Mesenchymal stem cell (in vitro differentiated cells and primary cell): ENCODE measurements around the gene SPATA2L.

Source experiments
- DNase-seq: peaks from one replicate; pipeline ENCODE4 v3.0.0-alpha.2; 2013
- H2AFZ ChIP-seq: one replicate; pipeline ENCODE4 v1.6.1; 2013; ENCODE audit warnings: low read depth, mild to moderate bottlenecking, control low read depth, inconsistent platforms, low read length, moderate library complexity
- H2AK5ac ChIP-seq: 2 replicates; pipeline ENCODE4 v1.6.1; 2013; ENCODE audit warnings: low read length, moderate library complexity, mild to moderate bottlenecking, inconsistent platforms; ENCODE audit not compliant: severe bottlenecking
- H2BK120ac ChIP-seq: one replicate; pipeline ENCODE4 v1.6.1; 2013; ENCODE audit warnings: low read depth, mild to moderate bottlenecking, inconsistent platforms, low read length, moderate library complexity
- H2BK12ac ChIP-seq, 2 experiments: one replicate each; pipeline ENCODE4 v1.6.1; 2013; ENCODE audit warnings: inconsistent platforms in 2 of 2, low read length in 2 of 2, mild to moderate bottlenecking in 2 of 2, moderate library complexity in 2 of 2, control low read depth in 1 of 2
- H2BK15ac ChIP-seq: one replicate; pipeline ENCODE4 v1.6.1; 2013; ENCODE audit warnings: mild to moderate bottlenecking, low read depth, inconsistent platforms; ENCODE audit not compliant: poor library complexity, severe bottlenecking
- H2BK5ac ChIP-seq: 2 replicates; pipeline ENCODE4 v1.6.1; 2013; ENCODE audit warnings: low read depth, mild to moderate bottlenecking, low read length, control low read depth, inconsistent platforms; ENCODE audit not compliant: poor library complexity, severe bottlenecking
- H3K14ac ChIP-seq, 2 experiments: one replicate each; pipeline ENCODE4 v1.6.1; 2013; ENCODE audit warnings: inconsistent platforms in 2 of 2, low read length in 2 of 2, control low read depth in 1 of 2, mild to moderate bottlenecking in 1 of 2, moderate library complexity in 1 of 2
- H3K18ac ChIP-seq, 2 experiments: one replicate each; pipeline ENCODE4 v1.6.1; 2013; ENCODE audit warnings: inconsistent platforms in 2 of 2, low read length in 2 of 2, control low read depth in 1 of 2, low read depth in 1 of 2, mild to moderate bottlenecking in 1 of 2
- H3K23ac ChIP-seq, 2 experiments: one replicate each; pipeline ENCODE4 v1.6.1; 2013; ENCODE audit warnings: inconsistent platforms in 2 of 2, low read length in 2 of 2, mild to moderate bottlenecking in 2 of 2, moderate library complexity in 2 of 2, control low read depth in 1 of 2
- H3K27ac ChIP-seq: 2 replicates; pipeline ENCODE4 v1.5.1; 2013; ENCODE audit warnings: mild to moderate bottlenecking, moderate library complexity, low read length, control low read depth, inconsistent platforms; ENCODE audit not compliant: poor library complexity, severe bottlenecking
- H3K27me3 ChIP-seq, 2 experiments: 2 replicates each; pipeline versions ENCODE4 v1.6.1 to v1.7.0; 2013; ENCODE audit warnings: low read length in 2 of 2, mild to moderate bottlenecking in 2 of 2, moderate library complexity in 2 of 2, control low read depth in 1 of 2, inconsistent platforms in 1 of 2; ENCODE audit not compliant: control insufficient read depth in 1 of 2, insufficient read depth in 1 of 2
- H3K36me3 ChIP-seq, 2 experiments: 2 replicates each; pipeline versions ENCODE4 v1.6.1 to v1.7.0; 2013; ENCODE audit warnings: low read length in 2 of 2, control low read depth in 1 of 2, inconsistent platforms in 1 of 2, low read depth in 1 of 2, mild to moderate bottlenecking in 1 of 2; ENCODE audit not compliant: insufficient read depth in 2 of 2, control insufficient read depth in 1 of 2
- H3K4ac ChIP-seq, 2 experiments: one replicate each; pipeline ENCODE4 v1.6.1; 2013; ENCODE audit warnings: inconsistent platforms in 2 of 2, low read length in 2 of 2, mild to moderate bottlenecking in 2 of 2, moderate library complexity in 2 of 2, control low read depth in 1 of 2, low read depth in 1 of 2
- H3K4me1 ChIP-seq: 2 replicates; pipeline ENCODE4 v1.6.1; 2013; ENCODE audit warnings: low read depth, low read length, control low read depth; ENCODE audit not compliant: control insufficient read depth, insufficient read depth
- H3K4me2 ChIP-seq: 2 replicates; pipeline ENCODE4 v1.6.1; 2013; ENCODE audit warnings: low read length, mild to moderate bottlenecking, inconsistent platforms; ENCODE audit not compliant: poor library complexity, severe bottlenecking
- H3K4me3 ChIP-seq, 2 experiments: 2 replicates each; pipeline versions ENCODE4 v1.5.1 to v1.7.0; 2013; ENCODE audit warnings: low read length in 2 of 2, mild to moderate bottlenecking in 2 of 2, control low read depth in 1 of 2, low read depth in 1 of 2; ENCODE audit not compliant: insufficient read depth in 1 of 2
- H3K79me1 ChIP-seq: replicated peaks from 2 replicates; pipeline ENCODE4 v1.6.1; 2013; ENCODE audit warnings: mild to moderate bottlenecking, control low read depth, low read length, inconsistent platforms; ENCODE audit not compliant: poor library complexity, severe bottlenecking
- H3K9ac ChIP-seq: 2 replicates; pipeline ENCODE4 v1.7.0; 2013; ENCODE audit warnings: mild to moderate bottlenecking, low read length, moderate library complexity
- H3K9me3 ChIP-seq: 2 replicates; pipeline ENCODE4 v1.7.0; 2013; ENCODE audit warnings: mild to moderate bottlenecking, low read length; ENCODE audit not compliant: control insufficient read depth
- H4K8ac ChIP-seq: one replicate; pipeline ENCODE4 v1.6.1; 2013; ENCODE audit warnings: inconsistent platforms, mild to moderate bottlenecking, low read length, moderate library complexity
- H4K91ac ChIP-seq: one replicate; pipeline ENCODE4 v1.6.1; 2013; ENCODE audit warnings: mild to moderate bottlenecking, low read length, inconsistent platforms
- WGBS: methylation state at CpG from one replicate; pipeline ENCODE4 v1.1.7; 2013; ENCODE audit warnings: mixed read lengths; 5-methylcytosine and 5-hydroxymethylcytosine counted together

The SPATA2L gene

GRCh38 chr16:89739383-89739782, 37.9 kb upstream of the SPATA2L start:
- Histone ChIP-seq H2BK15ac (no peak overlapping the region), H3K4me1 (no peaks in the 10 kb centered on the region), H3K18ac (no peak overlapping the region), H3K14ac (no peak overlapping the region), H3K9ac (no peak overlapping the region), H3K36me3 (peaks cover 70 to 81% of the 10 kb centered on the region in 2 experiments), H3K4me2 (no peak overlapping the region), H3K79me1 (peaks cover 18% of the 10 kb centered on the region), H2AK5ac (no peak overlapping the region), H2AFZ (no peak overlapping the region), H3K4ac (no peak overlapping the region), H2BK120ac (no peak overlapping the region), H3K4me3 (no peak overlapping the region), H3K27ac (no peak overlapping the region), H2BK5ac (no peak overlapping the region), H2BK12ac (no peak overlapping the region), H4K91ac (no peak overlapping the region), H3K27me3 (no peaks in the 10 kb centered on the region), H3K23ac (no peak overlapping the region), H4K8ac (no peak overlapping the region), H3K9me3 (no peaks in the 10 kb centered on the region)
- 97% methylated on average over 8 of the region's 9 CpGs for WGBS
- DNase-seq = no peak

GRCh38 chr16:89738538-89739317, 37.2 kb upstream of the SPATA2L start:
- Histone ChIP-seq H3K14ac (no peak overlapping the region), H3K79me1 (peaks cover 22% of the 10 kb centered on the region), H3K23ac (no peak overlapping the region), H2BK12ac (no peak overlapping the region), H3K4me1 (no peaks in the 10 kb centered on the region), H3K36me3 (peaks cover 76 to 86% of the 10 kb centered on the region in 2 experiments), H3K4me2 (no peak overlapping the region), H3K27ac (no peak overlapping the region), H3K4ac (no peak overlapping the region), H3K9me3 (no peaks in the 10 kb centered on the region), H4K8ac (no peak overlapping the region), H2BK15ac (no peak overlapping the region), H3K4me3 (no peak overlapping the region), H2AFZ (no peak overlapping the region), H3K27me3 (no peaks in the 10 kb centered on the region), H2AK5ac (no peak overlapping the region), H2BK5ac (no peak overlapping the region), H3K9ac (no peak overlapping the region), H4K91ac (no peak overlapping the region), H2BK120ac (no peak overlapping the region), H3K18ac (no peak overlapping the region)
- WGBS = 96% methylated on average over 20 of the region's 20 CpGs
- DNase-seq = no peak

GRCh38 chr16:89738072-89738377, 36.5 kb upstream of the SPATA2L start:
- Histone ChIP-seq H2BK120ac (no peak overlapping the region), H2AFZ (no peak overlapping the region), H3K27ac (no peak overlapping the region), H3K4ac (no peak overlapping the region), H3K4me1 (no peaks in the 10 kb centered on the region), H2BK5ac (no peak overlapping the region), H3K36me3 (peaks cover 83 to 93% of the 10 kb centered on the region in 2 experiments), H3K9ac (no peak overlapping the region), H3K23ac (no peak overlapping the region), H4K91ac (no peak overlapping the region), H3K18ac (no peak overlapping the region), H3K9me3 (no peaks in the 10 kb centered on the region), H2AK5ac (no peak overlapping the region), H3K14ac (no peak overlapping the region), H3K27me3 (no peaks in the 10 kb centered on the region), H4K8ac (no peak overlapping the region), H2BK12ac (no peak overlapping the region), H3K79me1 (peaks cover 28% of the 10 kb centered on the region), H2BK15ac (no peak overlapping the region), H3K4me2 (no peak overlapping the region), H3K4me3 (no peak overlapping the region)
- WGBS = 97% methylated on average over 14 of the region's 14 CpGs
- no peak for DNase-seq

- Histone ChIP-seq H3K27ac (no peak overlapping the region), H4K91ac (no peak overlapping the region), H3K4me1 (no peaks in the 10 kb centered on the region), H3K9ac (no peak overlapping the region), H2AFZ (no peak overlapping the region), H3K27me3 (no peaks in the 10 kb centered on the region), H3K14ac (no peak overlapping the region), H3K4ac (no peak overlapping the region), H3K4me3 (no peak overlapping the region), H2AK5ac (no peak overlapping the region), H2BK15ac (no peak overlapping the region), H2BK120ac (no peak overlapping the region), H2BK5ac (no peak overlapping the region), H2BK12ac (no peak overlapping the region), H4K8ac (no peak overlapping the region), H3K36me3 (peaks cover 88 to 94% of the 10 kb centered on the region in 2 experiments), H3K9me3 (no peaks in the 10 kb centered on the region), H3K79me1 (peaks cover 31% of the 10 kb centered on the region), H3K18ac (no peak overlapping the region), H3K23ac (no peak overlapping the region), H3K4me2 (no peak overlapping the region)
- no peak for DNase-seq
- WGBS = 97% methylated on average over 19 of the region's 20 CpGs
Observed at GRCh38 chr16:89737341-89738071, 36.0 kb upstream of the SPATA2L start.
